ENCODE results near the gene BTNL3.
"Not testable (repeated sequence)": the region's sequence is repeated elsewhere in the genome, so short reads cannot be mapped to it uniquely, and the experiment has no call there.

Gene BTNL3
- total RNA-seq = 0 reads per million in 2 donors

- no peak for DNase-seq
Measured at GRCh38 chr5:180988592-180988991, at the start of gene BTNL3. BTNL3 (plus strand) TSS chr5:180988846; CDS start chr5:180989029, 183 bp downstream.

- DNase-seq = no peak
Measured at GRCh38 chr5:180950291-180950949, 38.2 kb upstream of the BTNL3 start.

GRCh38 chr5:180959661-180960060 lies 29.0 kb upstream of the BTNL3 start:
- no peak for DNase-seq

GRCh38 chr5:180960209-180960608 lies 28.4 kb upstream of the BTNL3 start:
- no peak for DNase-seq

- no peak for DNase-seq
Measured at GRCh38 chr5:180969406-180969805, 19.2 kb upstream of the BTNL3 start.

GRCh38 chr5:180970336-180970735 lies 18.3 kb upstream of the BTNL3 start:
- DNase-seq = no peak

- no peak for DNase-seq
Measured at GRCh38 chr5:180970875-180971274, 17.8 kb upstream of the BTNL3 start.

GRCh38 chr5:180974612-180975315 lies 13.9 kb upstream of the BTNL3 start:
- no peak for DNase-seq

GRCh38 chr5:180975338-180975737 lies 13.3 kb upstream of the BTNL3 start:
- DNase-seq = no peak

- DNase-seq = no peak
Measured at GRCh38 chr5:180976518-180976917, 12.1 kb upstream of the BTNL3 start.

- no peak for DNase-seq
Measured at GRCh38 chr5:180977852-180978251, 10.8 kb upstream of the BTNL3 start.

- no peak for DNase-seq
Measured at GRCh38 chr5:180982008-180982741, 6.5 kb upstream of the BTNL3 start.

GRCh38 chr5:180988016-180988415 lies 630 bp upstream of the BTNL3 start:
- no peak for DNase-seq

GRCh38 chr5:180990086-180990881 lies 1.6 kb downstream of the BTNL3 start:
- DNase-seq = no peak

- DNase-seq = no peak
Measured at GRCh38 chr5:180990882-180991242, 2.2 kb downstream of the BTNL3 start.

GRCh38 chr5:181001947-181002346 lies 13.3 kb downstream of the BTNL3 start:
- DNase-seq = no peak

- DNase-seq = no peak
Measured at GRCh38 chr5:181005791-181006190, 17.1 kb downstream of the BTNL3 start.

GRCh38 chr5:181008136-181008535 lies 19.5 kb downstream of the BTNL3 start:
- no peak for DNase-seq

- DNase-seq = not testable (repeated sequence)
Measured at GRCh38 chr5:181010018-181010417, 21.4 kb downstream of the BTNL3 start.

GRCh38 chr5:181014654-181015053 lies 26.0 kb downstream of the BTNL3 start:
- not testable (repeated sequence) for DNase-seq

- not testable (repeated sequence) for DNase-seq
Measured at GRCh38 chr5:181017448-181017847, 28.8 kb downstream of the BTNL3 start.

GRCh38 chr5:181020688-181021087 lies 32.0 kb downstream of the BTNL3 start:
- DNase-seq = no peak
